Measurements from ENCODE around the gene MYLK4. TPM values are rescaled to one million over a fixed set of nuclear protein-coding genes. Genes with fewer than 3 reads are reported as not detected.

Gene MYLK4
- total and polyA plus RNA-seq, 2 of the 13 experiments (the other 11 are each of a cell fraction or from before 2014, with no cell fraction given) = 0.26 to 0.29 TPM

- TF ChIP-seq GPN1 (CRISPR knock-in tag; IDR thresholded peaks at IDR 0.05; ENCODE audit: borderline replicate concordance) = no peak
- TF ChIP-seq LRRFIP1 (CRISPR knock-in tag; conservative IDR thresholded peaks at IDR 0.05) = no peak
- no peak for TF ChIP-seq RFX1 (IDR thresholded peaks at IDR 0.05)
- TF ChIP-seq SRSF4 (IDR thresholded peaks at IDR 0.05; ENCODE audit: low read depth, low read length, poor library complexity, severe bottlenecking) = no peak
- no peak for TF ChIP-seq ELF1 (CRISPR knock-in tag; IDR thresholded peaks at IDR 0.05)
- no peak for TF ChIP-seq ZHX1 (CRISPR knock-in tag; IDR thresholded peaks at IDR 0.05; ENCODE audit: low read depth)
Observed at GRCh38 chr6:2687456-2687855, 63.3 kb downstream of the MYLK4 start (continued).

GRCh38 chr6:2686515-2686914, 64.2 kb downstream of the MYLK4 start:
- Histone ChIP-seq H3K27ac (ENCODE audit: extremely low read length, insufficient read depth, low read length) (no peak overlapping the region), H3K4me3 (replicated peaks in 1 of 3; ENCODE audit: insufficient read depth in 1 of 3, low read depth in 2 of 3, low read length in 3 of 3) (no peak overlapping the region), H3K36me3 (replicated peaks in 1 of 2; ENCODE audit: control insufficient read depth in 1 of 2, insufficient read depth in 2 of 2, low read length in 2 of 2) (no peaks in the 10 kb centered on the region), H3K9ac (ENCODE audit: insufficient read depth, low read depth, low read length) (no peak overlapping the region), H3K79me2 (ENCODE audit: insufficient read depth, low read length) (no peaks in the 10 kb centered on the region), H4K20me1 (ENCODE audit: insufficient read depth, low read length) (no peaks in the 10 kb centered on the region), H3K9me3 (ENCODE audit: low read length) (no peaks in the 10 kb centered on the region), H3K27me3 (ENCODE audit: control insufficient read depth in 1 of 2, insufficient read depth in 2 of 2, low read length in 2 of 2) (no peaks in the 10 kb centered on the region; a peak in 2 of 5 replicates), H3K4me2 (ENCODE audit: low read depth, low read length) (no peak overlapping the region), H3K4me1 (ENCODE audit: insufficient read depth, low read length) (peaks cover 43% of the 10 kb centered on the region), H2AFZ (ENCODE audit: low read length) (no peak overlapping the region)
- ChIA-PET POLR2A (no interaction called here), CTCF (ENCODE audit: low intra/inter-chr PET ratio, low total read pairs) (no interaction called here)
- intact Hi-C loops (cut with micrococcal nuclease; ENCODE audit: unreplicated experiment) (no loop called here), in situ Hi-C loops (cut with HindIII; ENCODE audit: extremely low pct_ligation_motif_present, low pct_unique_long_range_greater_than_20kb) (no loop called here)
- ATAC-seq (no peak), DNase-seq (ENCODE audit: low spot score) (no peak), FAIRE-seq (no peak)
- no TSS peak for BruUV-seq (replicated peaks)
- WGBS (ENCODE audit: low lambda C conversion rate) = 85% methylated on average over 11 of the region's 11 CpGs
- no peak for TF ChIP-seq ZSCAN22 (CRISPR knock-in tag; IDR thresholded peaks at IDR 0.05)
- TF ChIP-seq ZNF382 (CRISPR knock-in tag; IDR thresholded peaks at IDR 0.05; ENCODE audit: borderline replicate concordance) = no peak
- no peak for TF ChIP-seq SAP130 (CRISPR knock-in tag; IDR thresholded peaks at IDR 0.05; ENCODE audit: low read depth)
- no peak for TF ChIP-seq NR3C1 (CRISPR knock-in tag; IDR thresholded peaks at IDR 0.05)

Data from HepG2 (cell line).